ENCODE results near the gene ZNF862.

DNA sequence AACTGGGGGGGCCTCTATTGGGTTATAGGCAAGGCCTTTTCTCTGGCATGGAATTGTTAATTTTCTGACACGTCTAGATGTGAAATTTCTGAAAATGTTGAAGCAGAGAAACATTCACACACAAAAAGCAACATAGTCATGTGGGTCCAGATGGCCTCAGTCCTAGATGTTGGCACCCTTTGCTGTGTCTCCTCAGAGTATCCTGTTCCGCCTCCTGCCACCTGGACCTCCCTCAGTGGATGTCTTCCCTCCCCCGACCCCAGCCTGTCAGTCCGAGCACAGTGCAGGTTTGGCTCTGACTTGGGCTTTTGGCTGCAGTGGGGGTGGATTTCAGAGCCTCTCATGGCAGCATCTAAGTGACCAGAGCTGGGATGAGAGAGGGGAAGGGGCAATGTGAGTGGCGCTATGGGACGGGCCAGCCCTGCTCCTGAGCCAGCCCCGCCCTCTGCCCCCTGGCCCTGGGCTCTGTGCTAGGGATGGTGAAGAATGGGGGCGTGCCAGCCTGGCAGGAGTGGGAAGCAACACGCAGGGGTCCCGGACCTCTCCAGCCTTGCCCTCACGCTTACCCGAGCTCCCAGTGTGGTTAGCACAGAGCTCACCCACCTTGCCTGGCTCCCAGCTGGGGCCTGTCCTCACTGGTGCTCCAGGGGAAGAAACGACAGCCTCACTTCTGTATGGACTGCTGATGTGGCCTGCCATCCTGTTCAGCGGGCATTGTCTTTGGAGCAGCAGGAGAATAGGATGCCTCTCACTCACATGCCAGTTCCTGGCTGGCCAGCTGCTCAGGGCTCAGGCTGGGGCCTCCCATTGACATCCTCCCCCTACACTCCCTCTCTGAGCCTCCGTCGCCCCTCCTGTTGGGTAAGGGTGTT, 41.8 kb downstream of the ZNF862 start:
- TF ChIP-seq ETV6 (CRISPR knock-in tag; IDR thresholded peaks at IDR 0.05) (no peak), TEAD4 (CRISPR knock-in tag; IDR thresholded peaks at IDR 0.05) (no peak), FOXP1 (CRISPR knock-in tag; IDR thresholded peaks at IDR 0.05; ENCODE audit: borderline replicate concordance) (no peak), IRF2 (CRISPR knock-in tag; IDR thresholded peaks at IDR 0.05; ENCODE audit: borderline replicate concordance, low read depth) (no peak), TCF7 (CRISPR knock-in tag; IDR thresholded peaks at IDR 0.05; ENCODE audit: low read depth) (no peak), TEAD1 (CRISPR knock-in tag; IDR thresholded peaks at IDR 0.05) (no peak), NFYB (CRISPR knock-in tag; conservative IDR thresholded peaks at IDR 0.05; ENCODE audit: low read depth) (no peak), SP1 (CRISPR knock-in tag; conservative IDR thresholded peaks at IDR 0.05) (no peak)
- TF ChIP-seq, protein P1, sequence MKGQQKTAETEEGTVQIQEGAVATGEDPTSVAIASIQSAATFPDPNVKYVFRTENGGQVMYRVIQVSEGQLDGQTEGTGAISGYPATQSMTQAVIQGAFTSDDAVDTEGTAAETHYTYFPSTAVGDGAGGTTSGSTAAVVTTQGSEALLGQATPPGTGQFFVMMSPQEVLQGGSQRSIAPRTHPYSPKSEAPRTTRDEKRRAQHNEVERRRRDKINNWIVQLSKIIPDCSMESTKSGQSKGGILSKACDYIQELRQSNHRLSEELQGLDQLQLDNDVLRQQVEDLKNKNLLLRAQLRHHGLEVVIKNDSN (CRISPR knock-in tag; IDR thresholded peaks at IDR 0.05): no peak
- TF ChIP-seq, protein P2, sequence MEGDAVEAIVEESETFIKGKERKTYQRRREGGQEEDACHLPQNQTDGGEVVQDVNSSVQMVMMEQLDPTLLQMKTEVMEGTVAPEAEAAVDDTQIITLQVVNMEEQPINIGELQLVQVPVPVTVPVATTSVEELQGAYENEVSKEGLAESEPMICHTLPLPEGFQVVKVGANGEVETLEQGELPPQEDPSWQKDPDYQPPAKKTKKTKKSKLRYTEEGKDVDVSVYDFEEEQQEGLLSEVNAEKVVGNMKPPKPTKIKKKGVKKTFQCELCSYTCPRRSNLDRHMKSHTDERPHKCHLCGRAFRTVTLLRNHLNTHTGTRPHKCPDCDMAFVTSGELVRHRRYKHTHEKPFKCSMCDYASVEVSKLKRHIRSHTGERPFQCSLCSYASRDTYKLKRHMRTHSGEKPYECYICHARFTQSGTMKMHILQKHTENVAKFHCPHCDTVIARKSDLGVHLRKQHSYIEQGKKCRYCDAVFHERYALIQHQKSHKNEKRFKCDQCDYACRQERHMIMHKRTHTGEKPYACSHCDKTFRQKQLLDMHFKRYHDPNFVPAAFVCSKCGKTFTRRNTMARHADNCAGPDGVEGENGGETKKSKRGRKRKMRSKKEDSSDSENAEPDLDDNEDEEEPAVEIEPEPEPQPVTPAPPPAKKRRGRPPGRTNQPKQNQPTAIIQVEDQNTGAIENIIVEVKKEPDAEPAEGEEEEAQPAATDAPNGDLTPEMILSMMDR (IDR thresholded peaks at IDR 0.05): no peak
- TF ChIP-seq, protein P3, sequence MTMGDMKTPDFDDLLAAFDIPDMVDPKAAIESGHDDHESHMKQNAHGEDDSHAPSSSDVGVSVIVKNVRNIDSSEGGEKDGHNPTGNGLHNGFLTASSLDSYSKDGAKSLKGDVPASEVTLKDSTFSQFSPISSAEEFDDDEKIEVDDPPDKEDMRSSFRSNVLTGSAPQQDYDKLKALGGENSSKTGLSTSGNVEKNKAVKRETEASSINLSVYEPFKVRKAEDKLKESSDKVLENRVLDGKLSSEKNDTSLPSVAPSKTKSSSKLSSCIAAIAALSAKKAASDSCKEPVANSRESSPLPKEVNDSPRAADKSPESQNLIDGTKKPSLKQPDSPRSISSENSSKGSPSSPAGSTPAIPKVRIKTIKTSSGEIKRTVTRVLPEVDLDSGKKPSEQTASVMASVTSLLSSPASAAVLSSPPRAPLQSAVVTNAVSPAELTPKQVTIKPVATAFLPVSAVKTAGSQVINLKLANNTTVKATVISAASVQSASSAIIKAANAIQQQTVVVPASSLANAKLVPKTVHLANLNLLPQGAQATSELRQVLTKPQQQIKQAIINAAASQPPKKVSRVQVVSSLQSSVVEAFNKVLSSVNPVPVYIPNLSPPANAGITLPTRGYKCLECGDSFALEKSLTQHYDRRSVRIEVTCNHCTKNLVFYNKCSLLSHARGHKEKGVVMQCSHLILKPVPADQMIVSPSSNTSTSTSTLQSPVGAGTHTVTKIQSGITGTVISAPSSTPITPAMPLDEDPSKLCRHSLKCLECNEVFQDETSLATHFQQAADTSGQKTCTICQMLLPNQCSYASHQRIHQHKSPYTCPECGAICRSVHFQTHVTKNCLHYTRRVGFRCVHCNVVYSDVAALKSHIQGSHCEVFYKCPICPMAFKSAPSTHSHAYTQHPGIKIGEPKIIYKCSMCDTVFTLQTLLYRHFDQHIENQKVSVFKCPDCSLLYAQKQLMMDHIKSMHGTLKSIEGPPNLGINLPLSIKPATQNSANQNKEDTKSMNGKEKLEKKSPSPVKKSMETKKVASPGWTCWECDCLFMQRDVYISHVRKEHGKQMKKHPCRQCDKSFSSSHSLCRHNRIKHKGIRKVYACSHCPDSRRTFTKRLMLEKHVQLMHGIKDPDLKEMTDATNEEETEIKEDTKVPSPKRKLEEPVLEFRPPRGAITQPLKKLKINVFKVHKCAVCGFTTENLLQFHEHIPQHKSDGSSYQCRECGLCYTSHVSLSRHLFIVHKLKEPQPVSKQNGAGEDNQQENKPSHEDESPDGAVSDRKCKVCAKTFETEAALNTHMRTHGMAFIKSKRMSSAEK (CRISPR knock-in tag; IDR thresholded peaks at IDR 0.05; ENCODE audit: borderline replicate concordance): no peak
